Aorta (tissue), 5 donors: ENCODE results near the gene AKAP6. TPM values are rescaled to one million over a fixed set of nuclear protein-coding genes. Genes with fewer than 3 reads are reported as not detected.

Experiments used
- ATAC-seq: fragments of 200-7000 bp; cut with Tn5 transposase; one replicate; pipeline ENCODE4 v1.9.1; 2022; ENCODE audit warnings: moderate library complexity; ENCODE audit not compliant: low FRiP score
- DNase-seq, 2 donors: peaks; one replicate each; pipeline ENCODE4 v3.0.0-alpha.2; 2020
- H3K27ac ChIP-seq, 2 donors: one replicate each; pipeline ENCODE4 v1.5.1; 2013; ENCODE audit warnings: low read length in 2 of 2, mild to moderate bottlenecking in 2 of 2, moderate library complexity in 2 of 2, control low read depth in 1 of 2, inconsistent platforms in 1 of 2, low read depth in 1 of 2
- H3K27me3 ChIP-seq, 2 donors: one replicate each; pipeline ENCODE4 v1.6.1; 2013; ENCODE audit warnings: control low read depth in 1 of 2, low read length in 1 of 2, mild to moderate bottlenecking in 1 of 2, moderate library complexity in 1 of 2; ENCODE audit not compliant: insufficient read depth in 2 of 2, control insufficient read depth in 1 of 2
- H3K36me3 ChIP-seq, 2 donors: one replicate each; pipeline ENCODE4 v1.6.1; 2013; ENCODE audit warnings: control low read depth in 1 of 2, low read length in 1 of 2, mild to moderate bottlenecking in 1 of 2; ENCODE audit not compliant: insufficient read depth in 2 of 2, control insufficient read depth in 1 of 2
- H3K4me1 ChIP-seq, 2 donors: one replicate each; pipeline ENCODE4 v1.6.1; 2013; ENCODE audit warnings: low read length in 2 of 2, control low read depth in 1 of 2, mild to moderate bottlenecking in 1 of 2, moderate library complexity in 1 of 2; ENCODE audit not compliant: insufficient read depth in 2 of 2, control insufficient read depth in 1 of 2
- H3K4me3 ChIP-seq, 2 donors: one replicate each; pipeline ENCODE4 v1.5.1; 2013; ENCODE audit warnings: low read length in 2 of 2, control low read depth in 1 of 2, mild to moderate bottlenecking in 1 of 2
- H3K9me3 ChIP-seq: one replicate; pipeline ENCODE4 v1.6.1; 2013; ENCODE audit warnings: mild to moderate bottlenecking, low read length; ENCODE audit not compliant: control insufficient read depth
- WGBS, 2 donors: extraction: QIAGEN DNeasy Blood & Tissue Kit; methylation state at CpG; one replicate each; pipeline ENCODE4 v1.1.7; 2013; 5-methylcytosine and 5-hydroxymethylcytosine counted together
- intact Hi-C, 2 donors: fragments of 100-400 bp; cut with DNase I; formaldehyde crosslinking; loops; one replicate each; pipeline versions ENCODE4 v1.14.2 to v1.15.0; 2022
- polyA plus RNA-seq, 2 donors: library from polyadenylated mRNA; stranded (reverse); fragments of 200-250 nt; gene quantifications; one replicate each; pipeline ENCODE4 v1.2.3, GENCODE V29; 2013
- total RNA-seq, 2 donors: library from RNA; stranded (reverse); fragmentation: NEBNext Ultra II Directional; extraction: Animal tissue kit (Norgen Biotek cat#: 25700); gene quantifications; one replicate each; pipeline ENCODE4 v1.2.1, GENCODE V29; 2021
- donor health status: healthy with polysubstance abuse.
- donor health status: Bipolar disorder and iron deficiency.
- donor health status: DM: no; HTN: no; CAD: no.
- donor health status: DM: no; HTN: no; CAD: no.
- donor health status: DM: yes; HTN: yes; CAD: no.

Gene AKAP6
- total and polyA plus RNA-seq, 4 donors = 7.4 to 211 (median 46.6) TPM

DNA sequence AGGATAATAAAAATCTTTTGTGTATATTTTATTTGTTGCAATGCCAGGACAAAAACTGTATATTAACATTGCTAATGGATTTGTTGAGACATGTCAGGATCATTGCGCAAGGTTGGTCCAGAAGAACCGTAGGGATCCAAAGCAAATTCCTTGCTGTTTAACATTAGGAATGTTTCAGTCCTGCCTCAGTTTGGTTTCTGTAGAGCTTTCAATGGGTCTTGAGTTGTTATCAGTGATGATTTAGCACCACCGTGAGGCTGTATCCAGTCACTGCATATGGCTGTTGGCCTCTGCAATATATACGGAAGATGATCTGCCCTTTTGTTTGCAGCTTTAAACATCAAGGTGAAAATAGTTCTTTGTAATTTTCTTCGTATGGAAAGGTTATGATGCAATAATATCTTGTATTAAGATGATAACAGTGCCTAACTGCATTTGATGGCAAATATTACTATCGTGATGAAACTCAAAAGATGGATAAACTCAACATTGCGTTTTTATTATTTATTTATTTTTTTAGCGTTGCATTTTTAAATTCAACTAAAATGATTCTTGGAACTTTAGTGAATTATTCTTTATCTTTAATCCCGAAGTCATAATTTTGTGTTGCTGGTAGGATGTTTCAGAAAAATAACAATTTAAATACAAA lies 231.2 kb downstream of the AKAP6 start:
- DNase-seq (peak in 1 of 2 donors; percentile 46), ATAC-seq (peak; percentile 80)
- Histone ChIP-seq H3K27me3 (no peaks in the 10 kb centered on the region), H3K27ac (no peak overlapping the region), H3K36me3 (no peaks in the 10 kb centered on the region), H3K4me1 (peaks cover 3 to 6% of the 10 kb centered on the region in 2 donors), H3K9me3 (no peaks in the 10 kb centered on the region), H3K4me3 (no peak overlapping the region)
- intact Hi-C loops = loop anchor here in 1 of 2 donors (5.0 kb wide), 1 partner anchor 88 kb away; no protein-coding TSS in a partner anchor
- WGBS, 2 donors = 27 to 35% methylated on average over 9 of the region's 9 CpGs

DNA sequence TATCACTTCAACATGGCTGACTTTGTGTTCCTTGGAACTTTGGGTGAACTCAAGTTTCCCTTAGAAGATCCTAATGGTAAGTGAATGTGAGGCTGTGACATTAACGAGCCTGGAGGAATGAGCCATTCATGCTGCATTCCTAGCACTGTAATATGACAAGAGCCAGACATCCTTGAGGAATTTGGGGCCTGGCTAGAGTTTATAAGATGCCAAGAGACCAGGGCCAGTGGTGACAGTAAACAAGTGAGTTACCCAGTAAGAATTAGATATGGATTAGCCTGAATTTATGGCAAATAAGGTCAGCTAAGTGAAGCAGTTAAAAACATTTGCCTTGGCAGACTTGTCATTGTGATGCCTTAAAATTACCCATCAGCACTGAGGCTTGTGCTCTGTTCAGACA lies 232.4 kb downstream of the AKAP6 start:
- DNase-seq (no peak), ATAC-seq (no peak)
- Histone ChIP-seq H3K27ac (peak overlapping the region in 1 of 2 donors; percentile 63), H3K9me3 (no peaks in the 10 kb centered on the region), H3K4me3 (no peak overlapping the region), H3K36me3 (no peaks in the 10 kb centered on the region), H3K4me1 (peaks cover 5 to 6% of the 10 kb centered on the region in 2 donors), H3K27me3 (no peaks in the 10 kb centered on the region)
- intact Hi-C loops = loop anchor here in 1 of 2 donors (5.0 kb wide), 1 partner anchor 89 kb away; no protein-coding TSS in a partner anchor
- WGBS, 2 donors = 3 to 5% methylated on average over 1 of the region's 1 CpG

DNA sequence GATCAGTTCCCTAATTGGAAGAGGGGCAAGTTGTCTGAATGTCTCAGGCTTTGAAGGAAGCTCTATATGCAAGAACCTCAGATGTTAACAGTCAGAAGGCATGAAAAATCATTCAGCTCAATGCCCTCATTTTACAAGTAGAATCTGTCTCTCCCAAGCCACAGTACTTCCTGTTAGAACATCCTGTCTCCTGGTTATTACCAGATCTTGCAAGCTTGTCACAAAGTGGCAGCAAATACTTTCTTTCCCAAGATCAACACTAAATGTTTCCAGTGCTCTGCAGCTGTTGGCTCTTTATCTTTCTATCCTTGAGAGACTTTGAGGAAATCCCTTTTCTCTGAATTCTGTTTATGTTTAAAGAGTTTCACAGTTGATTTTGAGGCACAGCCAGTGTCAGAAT lies 235.5 kb downstream of the AKAP6 start:
- DNase-seq = no peak
- no peak for ATAC-seq
- no peaks in the 10 kb centered on the region for H3K9me3 ChIP-seq
- peaks cover 4 to 5% of the 10 kb centered on the region in 2 donors for H3K4me1 ChIP-seq
- H3K4me3 ChIP-seq = no peak overlapping the region
- intact Hi-C loops = loop anchor here in 1 of 2 donors (5.0 kb wide), 1 partner anchor 92 kb away; no protein-coding TSS in a partner anchor
- no peaks in the 10 kb centered on the region for H3K27me3 ChIP-seq
- no peaks in the 10 kb centered on the region for H3K36me3 ChIP-seq
- peak overlapping the region; percentile 18 to 51 for H3K27ac ChIP-seq

DNA sequence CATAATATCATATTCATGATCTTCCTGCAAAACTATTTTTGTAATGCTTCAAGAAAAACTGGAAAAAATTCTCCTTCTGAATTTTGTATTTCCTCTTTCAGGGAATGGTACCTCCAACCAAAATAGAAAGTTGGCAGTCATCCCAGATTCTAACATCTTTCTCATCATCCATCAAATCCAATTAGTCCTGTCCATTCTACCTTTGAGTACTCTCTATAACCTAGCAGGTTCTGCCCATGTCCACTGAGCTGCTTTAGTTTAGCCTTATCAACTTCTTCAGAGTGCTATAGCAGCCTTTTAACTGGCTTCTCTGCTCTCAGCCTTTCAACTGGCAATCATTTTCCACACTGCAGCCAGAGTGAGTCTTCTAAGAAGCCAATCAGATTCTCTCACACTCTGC lies 236.2 kb downstream of the AKAP6 start:
- ATAC-seq (peak; percentile 28), DNase-seq (no peak)
- Histone ChIP-seq H3K27me3 (no peaks in the 10 kb centered on the region), H3K36me3 (no peaks in the 10 kb centered on the region), H3K4me3 (no peak overlapping the region), H3K4me1 (peaks cover 4 to 5% of the 10 kb centered on the region in 2 donors), H3K27ac (peak overlapping the region in 1 of 2 donors; percentile 8), H3K9me3 (no peaks in the 10 kb centered on the region)
- intact Hi-C loops = no loop called here

DNA sequence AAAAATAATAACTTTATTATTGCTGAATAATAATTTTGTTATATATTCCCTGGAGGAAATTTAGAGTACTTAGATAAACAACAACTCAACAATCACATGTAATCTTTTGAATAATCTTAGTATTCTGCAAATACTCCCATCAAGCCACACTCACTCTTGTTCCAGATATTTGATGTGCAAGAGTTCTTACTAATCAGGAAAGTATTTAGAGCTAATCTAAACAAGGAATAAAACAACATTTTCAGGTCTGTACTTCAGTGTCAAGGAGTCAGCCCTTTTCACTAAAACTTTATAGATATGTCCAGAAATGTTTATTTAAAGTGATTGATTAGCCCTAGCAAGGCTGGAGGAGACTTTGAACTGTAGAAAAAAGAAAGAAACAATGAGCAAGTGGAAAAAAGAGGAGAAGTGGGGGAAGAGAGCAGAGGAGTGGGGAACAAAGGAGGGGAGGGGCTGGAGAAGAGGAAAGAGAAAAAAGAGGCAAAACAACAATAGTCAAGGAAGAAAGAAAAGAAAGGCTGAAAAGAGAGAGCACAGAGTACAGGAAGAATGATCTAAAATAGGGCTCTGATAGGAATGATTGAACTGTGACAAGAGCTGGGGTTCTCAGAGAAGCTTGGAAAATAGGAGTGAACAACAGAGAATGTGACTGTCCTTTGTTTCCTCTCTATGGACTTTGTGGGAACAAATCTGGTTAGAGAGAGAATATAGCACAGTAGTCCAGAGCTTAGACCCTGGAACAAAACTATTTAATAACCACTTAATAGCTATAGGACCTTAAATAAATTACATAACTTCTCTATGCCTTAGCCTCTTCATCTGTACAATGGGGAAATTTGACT lies 238.7 kb downstream of the AKAP6 start:
- intact Hi-C loops = no loop called here
- Histone ChIP-seq H3K27ac (peak overlapping the region in 1 of 2 donors; percentile 9), H3K27me3 (no peaks in the 10 kb centered on the region), H3K36me3 (peaks cover 0 to under 1% of the 10 kb centered on the region in 2 donors), H3K4me3 (no peak overlapping the region), H3K9me3 (no peaks in the 10 kb centered on the region), H3K4me1 (peaks cover 2 to 12% of the 10 kb centered on the region in 2 donors)
- DNase-seq = no peak
- ATAC-seq = no peak

DNA sequence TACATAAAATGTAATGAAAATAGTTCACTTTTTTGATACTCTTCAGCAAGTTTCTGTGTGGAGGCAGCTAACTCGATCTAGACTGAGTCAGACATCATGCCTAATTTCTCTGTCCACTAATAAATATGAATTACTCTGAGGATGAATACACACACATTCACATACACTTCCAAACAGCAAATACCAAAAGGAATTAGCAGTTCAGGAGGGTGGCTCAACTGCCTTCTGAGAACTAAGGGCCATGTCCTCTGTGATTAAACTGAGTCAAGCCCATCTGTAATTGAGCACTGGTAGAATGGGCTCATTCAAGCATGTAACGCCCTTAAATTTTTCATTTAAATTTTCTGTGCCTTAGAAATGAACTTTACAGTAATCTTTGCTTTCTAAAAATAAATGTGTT lies 242.5 kb downstream of the AKAP6 start:
- no peak for ATAC-seq
- no peak overlapping the region for H3K4me3 ChIP-seq
- no peaks in the 10 kb centered on the region for H3K9me3 ChIP-seq
- WGBS, 2 donors = 86 to 93% methylated on average over 2 of the region's 2 CpGs
- peaks cover 0 to 6% of the 10 kb centered on the region in 2 donors for H3K4me1 ChIP-seq
- no peak for DNase-seq
- H3K27me3 ChIP-seq = no peaks in the 10 kb centered on the region
- intact Hi-C loops = loop anchor here (10.0 kb wide), 1 partner anchor 253 kb away; no protein-coding TSS in a partner anchor
- H3K36me3 ChIP-seq = peaks cover 0 to 2% of the 10 kb centered on the region in 2 donors
- no peak overlapping the region for H3K27ac ChIP-seq

DNA sequence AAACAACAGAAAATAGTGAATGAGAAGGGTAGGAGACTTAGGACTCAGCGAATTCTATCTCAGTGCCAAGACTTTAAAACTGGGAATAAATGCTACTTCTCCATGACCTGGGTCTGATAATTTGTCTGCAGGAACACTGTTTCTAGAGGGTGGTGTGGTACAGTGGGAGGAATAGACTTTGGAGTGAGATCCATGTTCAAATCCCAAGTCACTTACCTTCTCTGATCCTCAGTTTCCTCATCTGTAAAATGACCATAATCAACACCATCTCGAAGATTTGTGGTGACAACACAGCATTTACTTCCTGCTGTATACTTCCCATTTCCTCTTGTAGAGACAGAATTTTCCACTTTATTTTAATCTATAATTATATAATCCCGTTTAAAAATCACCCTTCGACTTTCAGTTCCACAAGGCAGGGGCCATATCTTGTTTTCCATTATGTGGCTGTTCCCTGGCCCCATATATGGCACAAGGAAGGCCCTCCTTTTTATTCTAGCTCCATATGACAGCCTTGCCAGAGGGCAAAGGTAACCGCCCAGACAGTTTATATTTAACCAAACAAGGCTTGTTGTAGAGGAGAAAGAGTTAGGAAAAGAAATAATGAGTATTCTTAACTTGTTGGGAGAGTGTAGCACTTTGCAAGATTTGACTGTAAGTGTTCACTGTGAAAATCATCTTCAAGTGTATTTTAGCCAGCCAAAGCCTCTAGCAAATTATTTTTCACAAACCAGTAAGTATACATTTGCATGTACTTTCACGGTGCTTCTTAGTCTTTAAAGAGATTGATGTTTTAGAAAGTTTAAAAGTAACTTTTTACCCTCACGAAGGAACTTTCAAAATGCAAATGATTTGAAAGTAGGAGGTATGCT lies 243.1 kb downstream of the AKAP6 start:
- Histone ChIP-seq H3K27me3 (no peaks in the 10 kb centered on the region), H3K9me3 (no peaks in the 10 kb centered on the region), H3K4me1 (peaks cover 0 to 6% of the 10 kb centered on the region in 2 donors), H3K27ac (no peak overlapping the region), H3K4me3 (no peak overlapping the region), H3K36me3 (peaks cover 0 to 2% of the 10 kb centered on the region in 2 donors)
- DNase-seq (no peak), ATAC-seq (no peak)
- intact Hi-C loops = loop anchor here (10.0 kb wide), 1 partner anchor 253 kb away; no protein-coding TSS in a partner anchor
- 66 to 77% methylated on average over 7 of the region's 7 CpGs for WGBS, 2 donors

DNA sequence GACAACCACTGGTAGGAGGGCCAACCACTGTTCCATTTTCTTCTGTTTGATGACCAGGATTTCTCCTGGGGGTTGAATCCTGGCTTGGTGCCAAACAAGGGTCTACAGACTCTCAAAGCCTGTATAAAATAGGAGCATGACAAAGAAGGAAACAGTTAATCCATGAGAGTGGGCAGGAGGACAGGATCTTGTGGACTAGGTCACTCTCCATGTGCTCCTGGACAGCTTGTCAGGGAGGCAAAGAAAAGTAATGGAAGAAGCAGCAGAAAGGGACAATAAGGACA lies 243.7 kb downstream of the AKAP6 start:
- peaks cover 0 to 2% of the 10 kb centered on the region in 2 donors for H3K36me3 ChIP-seq
- no peaks in the 10 kb centered on the region for H3K27me3 ChIP-seq
- DNase-seq (no peak), ATAC-seq (no peak)
- no peaks in the 10 kb centered on the region for H3K9me3 ChIP-seq
- H3K4me3 ChIP-seq = no peak overlapping the region
- H3K27ac ChIP-seq = no peak overlapping the region
- intact Hi-C loops = loop anchor here (10.0 kb wide), 1 partner anchor 252 kb away; no protein-coding TSS in a partner anchor
- H3K4me1 ChIP-seq = peaks cover 0 to 6% of the 10 kb centered on the region in 2 donors
